ENCODE results near the gene SYTL1.

SYTL1 gene

GRCh38 chr1:27348861-27349783, 7.3 kb downstream of the SYTL1 start:
- DNase-seq, result peak; percentile 84

GRCh38 chr1:27349784-27350662, 8.2 kb downstream of the SYTL1 start:
- peak; percentile 75 for DNase-seq

GRCh38 chr1:27350663-27351540, 9.1 kb downstream of the SYTL1 start:
- peak; percentile 51 for DNase-seq

GRCh38 chr1:27351541-27352107, 9.8 kb downstream of the SYTL1 start:
- no peak for DNase-seq

GRCh38 chr1:27353166-27353565, 11.3 kb downstream of the SYTL1 start:
- DNase-seq, result no peak

GRCh38 chr1:27353629-27354028, 11.8 kb downstream of the SYTL1 start:
- DNase-seq, result no peak

- DNase-seq, result no peak
Observed at GRCh38 chr1:27355683-27356082, 13.9 kb downstream of the SYTL1 start.

GRCh38 chr1:27356277-27356618, 14.4 kb downstream of the SYTL1 start:
- no peak for DNase-seq

- DNase-seq, result no peak
Observed at GRCh38 chr1:27356619-27357280, 14.9 kb downstream of the SYTL1 start.

GRCh38 chr1:27357281-27358037, 15.6 kb downstream of the SYTL1 start:
- DNase-seq, result peak; percentile 65

- no peak for DNase-seq
Observed at GRCh38 chr1:27358038-27358927, 16.5 kb downstream of the SYTL1 start.

- no peak for DNase-seq
Observed at GRCh38 chr1:27358928-27359313, 17.1 kb downstream of the SYTL1 start.

- no peak for DNase-seq
Observed at GRCh38 chr1:27359822-27360158, 18.0 kb downstream of the SYTL1 start.

GRCh38 chr1:27360159-27361043, 18.6 kb downstream of the SYTL1 start:
- DNase-seq, result no peak

- DNase-seq, result no peak
Observed at GRCh38 chr1:27361044-27361402, 19.2 kb downstream of the SYTL1 start.

- DNase-seq, result no peak
Observed at GRCh38 chr1:27361553-27361952, 19.7 kb downstream of the SYTL1 start.

- no peak for DNase-seq
Observed at GRCh38 chr1:27363766-27364695, 22.2 kb downstream of the SYTL1 start.
